Activated CD8-positive, alpha-beta memory T cell treated with anti-CD3 and anti-CD28 coated beads for 1 hour (primary cell): ENCODE data around the gene CUL7.
A peak's percentile ranks its signal among the peaks of the same experiment; 100 is the strongest.
"Not testable (repeated sequence)": the region's sequence is repeated elsewhere in the genome, so short reads cannot be mapped to it uniquely, and the experiment has no call there.

Experiments used
- DNase-seq, 2 donors: peaks; one replicate each; pipeline ENCODE4 v3.0.0-alpha.2; 2020; ENCODE audit warnings: low read depth in 1 of 2; ENCODE audit errors: extremely low read depth in 1 of 2

CUL7 gene

DNA sequence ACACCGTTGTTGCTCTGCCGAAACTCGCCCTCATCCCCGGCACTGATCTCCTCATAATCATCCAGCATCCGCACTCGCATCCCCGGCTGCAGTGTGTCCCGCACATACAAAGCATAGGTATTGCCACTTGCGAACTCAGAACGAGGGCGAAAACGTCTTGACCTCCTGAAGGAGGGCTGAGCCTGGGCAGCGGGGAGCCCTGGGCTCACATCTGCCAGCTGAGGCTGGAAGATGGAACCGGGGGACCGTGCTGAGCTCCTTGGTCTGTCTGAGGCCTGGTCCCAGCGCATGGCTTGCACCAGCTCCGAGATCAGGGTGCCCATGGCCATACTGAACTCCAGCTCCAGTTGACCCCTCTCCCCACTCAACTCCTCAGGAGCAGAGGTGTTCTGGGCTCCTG is 2.7 kb downstream of the CUL7 start:
- no peak for DNase-seq

DNA sequence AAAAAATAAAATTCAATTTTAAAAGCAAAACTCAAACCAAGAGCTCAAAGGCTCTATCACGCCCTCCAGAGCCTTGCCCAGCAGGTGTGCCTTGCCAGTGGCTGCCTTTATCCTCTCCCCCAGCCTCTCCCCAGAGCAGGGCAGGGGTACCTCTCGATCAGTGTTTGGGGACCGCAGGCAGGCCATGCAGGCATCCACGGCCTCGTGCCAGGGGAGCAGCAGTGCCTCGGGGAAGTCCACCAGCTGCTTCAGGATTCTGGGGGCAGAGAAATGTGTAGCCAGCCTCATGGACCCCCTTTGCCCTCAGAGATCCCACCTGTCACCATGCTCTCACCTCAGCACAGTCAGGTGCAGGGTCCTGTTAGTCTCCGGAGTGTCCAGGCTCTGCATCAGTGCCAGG is 5.7 kb downstream of the CUL7 start:
- no peak for DNase-seq

DNA sequence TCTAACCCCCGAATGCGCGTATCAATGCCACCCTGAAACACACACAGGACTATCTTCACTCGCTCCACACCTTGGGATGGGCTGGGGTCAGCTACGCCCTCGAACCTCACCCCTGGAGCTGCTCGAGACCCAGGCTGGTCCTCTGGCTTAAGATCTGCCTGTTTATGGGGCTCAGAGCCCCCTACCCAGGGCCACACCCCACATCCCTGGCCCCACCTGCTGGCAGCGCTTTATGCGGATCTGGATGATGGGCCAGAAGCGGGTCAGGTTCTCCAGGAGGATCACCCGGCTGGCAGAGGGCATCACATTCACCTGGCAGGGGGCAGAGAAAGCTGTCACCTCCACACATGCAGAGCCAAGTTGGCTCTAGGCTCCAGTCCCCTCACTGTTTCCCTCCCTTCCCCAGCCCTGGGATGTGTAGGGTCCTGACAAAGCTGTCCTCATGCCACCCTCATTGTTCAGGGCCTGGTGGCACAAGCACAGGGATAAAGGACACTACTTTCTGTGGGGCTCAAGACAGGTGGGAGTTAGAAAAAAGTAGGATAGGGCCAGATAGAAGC is 8.2 kb downstream of the CUL7 start:
- DNase-seq = no peak

DNA sequence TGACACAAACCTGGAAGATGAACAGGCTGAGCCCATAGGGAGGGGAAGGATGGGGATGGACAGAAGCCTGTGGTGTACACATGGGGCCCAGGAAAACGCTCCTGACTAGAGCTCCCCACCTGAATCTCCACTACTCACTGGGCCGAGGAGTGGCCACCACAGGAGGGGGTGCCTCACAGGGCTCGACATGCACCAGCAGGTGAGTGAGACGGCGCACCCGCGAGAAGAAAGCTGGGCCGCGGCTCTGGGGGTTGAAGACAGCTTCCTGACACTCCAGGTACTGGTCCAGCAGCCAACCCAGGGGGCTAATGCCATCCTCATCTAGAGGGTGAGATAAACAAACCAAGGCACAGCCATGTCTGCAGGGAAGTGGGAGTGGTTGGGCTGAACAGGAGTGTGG is 10.3 kb downstream of the CUL7 start:
- no peak for DNase-seq

DNA sequence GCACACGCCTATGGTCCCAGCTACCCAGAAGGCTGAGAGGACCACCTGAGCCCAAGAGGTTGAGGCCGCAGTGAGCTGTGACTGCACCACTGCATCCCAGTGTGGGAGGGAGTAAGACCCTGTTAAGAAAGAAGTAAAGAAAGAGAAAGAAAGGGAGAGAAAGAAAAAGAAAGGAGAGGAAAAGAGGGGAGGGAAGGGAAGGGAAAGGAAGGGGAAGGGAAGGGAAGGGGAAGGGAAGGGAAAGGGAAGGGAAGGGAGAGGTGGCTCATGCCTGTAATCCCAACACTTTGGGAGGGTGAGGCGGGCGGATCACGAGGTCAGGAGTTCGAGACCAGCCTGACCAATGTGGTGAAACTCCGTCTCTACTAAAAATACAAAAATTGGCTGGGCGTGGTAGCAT is 12.2 kb downstream of the CUL7 start:
- not testable (repeated sequence) for DNase-seq

DNA sequence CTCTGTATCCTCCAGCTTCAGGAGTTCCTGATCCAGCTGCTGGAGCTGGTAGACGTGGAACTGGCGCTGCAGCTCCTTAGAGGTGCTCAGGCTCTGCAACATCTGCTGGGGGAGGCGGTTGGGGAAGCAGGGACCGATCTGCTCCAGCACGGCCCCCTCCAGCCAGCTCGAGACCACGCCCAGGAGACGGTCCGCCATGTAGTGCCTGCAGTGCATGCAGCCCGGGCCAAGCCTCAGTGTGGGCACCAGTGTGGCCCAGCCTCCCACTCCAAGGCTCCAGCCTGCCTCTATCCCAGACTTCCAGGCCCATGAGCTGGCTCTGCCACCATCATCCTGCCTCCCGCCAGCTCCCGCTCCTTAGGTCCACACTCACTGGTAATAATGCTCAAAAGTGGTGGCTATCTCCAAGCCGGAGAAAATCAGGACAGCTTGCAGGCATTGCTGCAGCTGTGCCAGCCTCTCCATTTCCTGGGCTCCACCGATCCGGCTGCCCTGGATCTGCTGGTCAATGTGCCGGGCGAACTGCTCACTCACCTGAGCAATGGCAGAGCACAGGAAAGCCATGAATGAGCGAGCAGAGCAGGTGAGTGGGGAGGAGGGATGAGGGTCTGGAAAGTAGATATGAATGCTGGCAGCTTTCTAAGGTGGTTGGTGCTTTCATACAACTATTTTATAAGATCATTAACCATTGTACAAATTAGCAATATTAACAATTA is 13.0 kb downstream of the CUL7 start:
- DNase-seq = no peak

DNA sequence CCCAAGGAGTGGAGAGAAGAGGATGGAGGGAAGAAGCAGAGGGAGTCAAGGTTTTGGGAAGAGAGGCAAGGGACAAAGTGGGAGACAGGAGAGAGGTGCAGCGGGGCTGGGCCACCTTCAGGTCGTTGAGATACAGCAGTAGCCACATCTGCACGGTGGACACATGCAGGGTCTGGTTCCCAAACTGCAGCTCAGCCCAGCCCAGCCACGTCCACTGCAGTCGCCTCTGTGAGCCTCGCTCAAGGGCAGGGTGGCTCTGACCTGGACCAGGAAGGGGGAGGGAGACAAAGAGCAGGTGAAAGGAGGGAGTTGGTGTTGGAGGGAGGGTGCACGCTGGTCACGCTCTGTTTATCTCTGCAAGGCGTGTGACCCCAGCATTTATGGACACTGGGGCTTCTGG is 14.9 kb downstream of the CUL7 start:
- DNase-seq = no peak

DNA sequence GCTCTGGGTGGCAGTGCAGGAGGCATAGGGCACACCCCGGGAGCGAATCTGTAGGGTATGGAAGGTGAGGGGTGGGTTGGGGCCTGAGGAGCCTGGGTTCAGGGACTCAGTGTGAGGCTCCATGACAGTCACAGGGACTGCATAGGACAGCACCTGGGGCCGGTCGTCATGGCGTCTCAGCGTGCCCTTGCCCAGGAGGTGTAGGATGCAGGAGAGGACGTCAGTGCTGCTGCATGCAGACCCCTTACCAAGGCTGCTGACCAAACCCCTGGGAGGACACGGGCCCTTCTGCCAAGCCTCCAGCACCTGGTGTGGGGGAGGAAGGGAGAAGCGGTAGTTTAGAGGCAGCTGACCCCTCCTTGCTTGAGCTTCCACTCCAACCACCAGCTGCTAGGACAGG is 15.9 kb downstream of the CUL7 start:
- DNase-seq = no peak

DNA sequence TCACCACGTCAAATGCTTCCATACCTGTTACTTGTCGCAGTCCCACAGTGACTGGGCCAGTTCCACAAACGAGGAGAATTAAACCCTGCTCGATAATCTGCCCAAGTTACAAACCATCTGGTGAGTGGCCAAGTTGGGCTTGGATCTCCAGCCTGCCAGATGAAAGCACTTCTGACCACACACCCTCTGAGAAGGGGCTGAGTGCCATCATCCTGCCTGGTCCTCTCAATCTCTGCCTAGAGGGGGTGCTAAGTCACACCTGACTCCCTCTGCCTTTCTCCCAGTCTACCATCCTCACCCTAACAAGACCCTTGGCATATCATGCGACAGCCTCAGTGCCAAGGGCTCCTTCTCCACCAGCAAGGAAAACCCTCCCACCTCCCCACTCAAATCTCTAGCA is 16.5 kb downstream of the CUL7 start:
- no peak for DNase-seq

DNA sequence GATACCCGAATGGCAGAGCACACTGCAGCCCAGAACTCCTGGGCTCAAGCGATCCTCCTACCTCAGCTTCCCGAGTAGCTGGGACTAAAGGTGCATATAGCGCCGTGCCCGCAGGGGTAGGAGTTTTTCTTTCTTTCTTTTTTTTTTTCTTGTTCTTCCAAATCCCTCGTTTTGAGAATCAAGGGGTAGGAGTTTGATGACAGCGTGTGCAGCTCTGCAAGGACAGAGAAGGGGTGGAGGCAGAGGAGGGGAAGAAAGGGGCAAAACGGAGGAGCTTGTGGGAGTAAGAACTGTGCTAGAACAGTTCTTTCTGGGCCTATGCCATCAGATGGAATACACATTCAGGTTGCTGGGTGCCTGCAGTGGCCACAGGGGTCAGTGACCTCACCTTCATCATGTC is 16.9 kb downstream of the CUL7 start:
- DNase-seq = no peak

DNA sequence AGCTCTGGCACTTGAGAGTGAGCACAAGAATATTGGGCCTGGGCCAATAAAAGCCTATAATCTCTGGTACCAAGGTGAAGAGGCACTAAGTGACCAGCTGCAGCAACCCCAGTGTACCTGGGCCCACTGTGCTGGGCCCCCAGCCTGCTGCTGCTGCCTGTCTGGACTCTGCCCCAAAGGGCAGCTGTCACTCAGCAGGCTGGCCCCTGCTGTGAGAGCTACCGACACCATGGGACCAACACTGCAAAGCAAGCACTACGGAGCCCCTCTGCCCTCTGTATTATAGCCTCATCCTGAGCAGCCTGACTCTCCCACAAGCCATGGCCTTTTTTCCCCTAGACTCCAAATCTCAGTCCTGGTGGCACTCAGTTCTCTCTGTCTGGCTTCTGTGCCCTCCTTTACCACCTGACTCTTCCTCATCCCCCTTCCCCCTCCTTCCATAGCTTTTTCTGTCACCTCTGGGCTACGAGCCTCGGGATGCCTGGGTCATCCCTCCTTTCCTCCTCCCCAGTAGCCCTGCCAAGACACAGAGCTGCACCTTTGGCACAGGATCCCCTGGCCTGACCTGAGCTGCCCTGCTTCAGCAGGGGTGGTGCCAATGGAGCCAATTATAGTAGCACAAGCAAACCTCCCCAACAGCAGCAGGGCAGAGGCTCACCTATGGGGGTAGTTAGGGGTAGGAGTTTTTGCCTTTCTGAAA is 18.0 kb downstream of the CUL7 start:
- DNase-seq = no peak

DNA sequence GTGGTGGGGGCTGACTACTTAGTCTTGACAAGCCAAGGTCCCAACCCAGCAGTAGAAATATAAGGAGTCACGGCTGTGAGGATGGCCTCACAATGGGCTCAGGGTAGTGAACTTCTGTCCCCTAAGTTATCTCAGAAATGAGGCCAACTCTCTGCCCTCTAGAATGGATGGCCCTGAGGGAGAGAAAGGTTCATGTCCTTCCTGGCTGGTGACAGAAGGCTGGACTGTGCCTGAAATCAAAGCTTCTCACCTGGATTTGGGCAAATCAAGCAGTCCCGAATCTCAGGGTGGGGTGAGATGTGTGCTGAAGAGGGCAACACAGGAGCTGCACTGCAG is 19.5 kb downstream of the CUL7 start:
- DNase-seq = no peak

DNA sequence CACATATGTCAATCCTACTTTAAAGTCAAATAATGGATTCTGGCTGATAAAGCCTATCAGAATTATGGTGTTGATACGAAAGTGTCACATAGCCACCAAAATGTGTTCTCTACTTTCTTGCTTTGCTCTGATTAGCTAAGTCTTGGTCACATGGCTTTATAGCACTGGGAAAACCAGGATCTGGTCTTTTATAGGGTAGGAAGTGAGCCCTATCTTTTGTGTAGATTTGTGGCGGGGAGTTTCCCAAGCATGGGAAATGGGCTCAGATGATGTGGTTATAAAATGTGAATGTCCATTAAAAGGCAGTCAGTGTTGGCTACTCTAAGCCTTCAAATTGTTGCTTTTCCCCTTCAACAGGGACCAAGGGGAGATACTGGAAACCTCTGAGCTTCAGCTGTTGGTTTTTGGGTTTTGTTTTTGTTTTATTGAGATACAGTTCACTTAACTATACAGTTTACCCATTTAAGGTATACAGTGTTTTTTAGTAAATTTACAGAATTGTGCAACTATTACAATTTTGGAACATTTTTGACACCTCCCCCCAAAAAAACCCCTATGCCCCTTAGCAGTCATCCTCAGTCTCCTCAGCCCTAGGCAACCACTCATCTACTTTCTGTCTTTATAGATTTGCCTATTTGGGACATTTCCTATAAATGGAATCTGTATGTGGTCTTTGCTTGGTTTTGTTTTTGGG is 20.0 kb downstream of the CUL7 start:
- DNase-seq = no peak

DNA sequence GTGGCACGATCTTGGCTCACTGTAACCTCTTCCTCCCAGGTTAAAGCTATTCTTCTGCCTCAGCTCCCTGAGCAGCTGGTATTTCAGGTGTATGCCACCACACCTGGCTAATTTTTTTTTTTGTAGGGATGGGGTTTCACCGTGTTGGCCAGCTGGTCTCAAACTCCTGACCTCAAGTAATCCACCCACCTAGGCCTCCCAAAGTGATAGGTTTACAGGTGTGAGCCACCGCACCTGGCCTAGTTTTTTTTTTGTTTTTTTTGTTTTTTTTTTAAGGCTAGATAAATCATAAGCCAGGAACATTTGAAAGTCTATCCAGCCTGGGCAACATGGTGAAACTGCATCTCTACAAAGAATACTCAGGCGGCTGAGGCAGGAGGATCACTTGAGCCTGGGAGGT is 21.3 kb downstream of the CUL7 start:
- DNase-seq = no peak

DNA sequence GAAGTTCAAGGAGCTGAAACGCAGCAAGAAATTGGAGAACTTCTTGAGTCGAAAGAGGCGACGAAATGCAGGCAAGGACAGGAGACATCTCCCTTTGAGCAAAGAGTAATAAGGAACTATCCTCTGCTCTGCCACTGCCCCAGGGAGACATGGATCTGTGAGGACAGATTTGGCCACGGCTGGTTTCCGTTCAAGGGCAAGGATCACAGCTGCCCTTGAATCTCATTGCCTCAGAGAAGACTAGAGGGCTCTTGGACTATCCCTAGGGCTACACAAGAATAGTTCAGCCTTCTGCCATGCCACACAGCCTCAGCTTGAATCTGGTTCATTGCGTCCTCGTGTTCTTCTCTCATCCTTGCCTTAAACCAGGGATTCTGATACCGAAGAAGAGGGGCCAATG is 24.5 kb downstream of the CUL7 start:
- no peak for DNase-seq

DNA sequence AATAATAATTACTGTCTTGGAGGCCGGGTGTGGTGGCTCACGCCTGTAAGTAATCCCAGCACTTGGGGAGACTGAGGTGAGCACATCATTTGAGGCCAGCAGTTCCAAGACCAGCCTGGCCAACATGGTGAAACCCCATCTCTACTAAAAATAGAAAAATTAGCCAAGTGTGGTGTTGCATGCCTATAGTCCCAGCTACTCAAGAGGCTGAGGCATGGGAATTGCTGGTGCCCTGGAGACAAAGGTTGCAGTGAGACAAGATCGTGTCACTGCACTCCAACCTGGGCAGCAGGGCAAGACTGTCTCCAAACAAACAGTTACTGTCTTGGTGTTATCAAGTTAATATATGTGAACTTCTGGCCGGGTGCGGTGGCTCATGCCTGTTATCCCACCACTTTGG is 27.3 kb downstream of the CUL7 start:
- no peak for DNase-seq

DNA sequence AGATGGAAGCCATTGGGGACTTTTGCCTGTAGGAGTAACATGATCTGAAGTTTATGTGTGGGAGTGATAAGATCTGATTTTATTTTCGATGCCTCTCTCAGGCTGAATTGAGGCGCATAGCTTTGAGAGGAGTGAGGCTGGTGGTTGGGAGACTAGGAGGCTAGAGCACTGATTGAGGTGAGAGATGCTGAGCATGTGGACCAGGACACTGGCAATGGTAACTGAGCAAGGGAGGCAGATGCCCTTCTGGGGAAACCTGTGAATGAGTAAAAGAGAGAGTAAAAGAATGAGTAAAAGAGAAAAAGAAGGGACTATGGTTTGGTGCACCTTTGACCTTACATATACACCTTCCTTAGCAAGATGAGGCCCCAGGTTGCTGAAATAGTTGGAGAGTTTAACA is 29.2 kb downstream of the CUL7 start:
- DNase-seq = no peak

DNA sequence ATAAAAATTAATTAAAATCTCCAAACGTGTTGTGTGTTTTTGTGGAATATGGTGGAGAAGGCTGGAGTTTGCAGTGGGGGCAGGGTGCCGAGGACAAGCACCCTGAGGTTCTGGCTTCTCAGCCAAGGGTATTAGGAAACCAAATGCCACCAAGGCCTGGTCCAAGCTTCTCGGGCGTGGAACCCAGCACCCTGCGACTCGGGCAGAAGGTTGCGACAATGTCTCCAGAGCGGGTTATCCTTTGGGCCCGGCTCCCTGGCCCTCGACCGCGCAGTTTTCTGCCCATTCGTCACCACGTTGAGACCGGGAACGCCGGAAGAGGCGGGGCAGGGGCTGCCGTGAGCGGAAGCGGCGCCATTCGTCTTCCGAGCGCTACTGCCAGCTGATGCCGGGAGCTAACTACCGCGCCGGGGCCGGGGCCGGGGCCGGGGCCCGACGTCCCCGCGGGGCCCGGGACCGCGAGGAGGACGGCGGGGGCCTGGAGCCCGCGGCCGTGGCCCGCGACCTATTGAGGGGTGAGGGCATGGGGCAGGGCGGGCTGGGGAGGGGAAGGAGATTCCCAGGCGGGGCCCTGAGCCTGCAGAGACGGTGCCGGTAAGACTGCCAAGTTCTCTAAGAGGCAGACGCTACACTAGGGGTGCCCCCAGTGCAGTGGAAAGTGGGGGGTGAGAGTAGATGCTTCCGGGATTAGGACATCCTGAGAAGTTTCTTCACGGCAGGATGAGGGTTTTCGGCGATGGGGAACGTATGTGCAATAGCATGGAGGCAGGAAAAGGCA is 32.2 kb downstream of the CUL7 start, which contains the start of gene RRP36:
TSS of gene RRP36 (plus strand) at position 354 of the 778 bp plus-strand sequence. CDS start at position 386, 32 bp downstream.
- peak; percentile 24 to 57 for DNase-seq

DNA sequence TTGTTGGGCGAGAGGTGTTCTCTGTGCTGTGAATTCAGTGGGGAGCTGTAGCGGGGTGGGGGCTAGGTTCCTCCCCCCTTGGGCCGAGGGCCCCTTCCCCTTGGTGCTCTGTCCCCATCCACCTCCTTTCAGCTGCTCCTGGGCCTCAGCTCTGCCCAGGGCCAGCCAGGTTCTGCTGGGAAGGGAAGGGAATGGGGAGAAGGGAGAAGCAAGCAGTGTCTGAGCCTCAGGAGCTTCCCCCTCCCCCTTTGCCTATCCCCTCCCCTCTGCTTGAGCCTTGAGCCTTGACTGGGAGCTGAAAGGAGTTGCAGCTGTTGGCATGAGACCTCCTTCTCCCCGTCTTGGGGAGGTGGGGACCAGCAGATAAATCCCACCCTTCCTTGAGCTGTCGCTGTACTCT is 32.8 kb downstream of the CUL7 start:
- DNase-seq = no peak

DNA sequence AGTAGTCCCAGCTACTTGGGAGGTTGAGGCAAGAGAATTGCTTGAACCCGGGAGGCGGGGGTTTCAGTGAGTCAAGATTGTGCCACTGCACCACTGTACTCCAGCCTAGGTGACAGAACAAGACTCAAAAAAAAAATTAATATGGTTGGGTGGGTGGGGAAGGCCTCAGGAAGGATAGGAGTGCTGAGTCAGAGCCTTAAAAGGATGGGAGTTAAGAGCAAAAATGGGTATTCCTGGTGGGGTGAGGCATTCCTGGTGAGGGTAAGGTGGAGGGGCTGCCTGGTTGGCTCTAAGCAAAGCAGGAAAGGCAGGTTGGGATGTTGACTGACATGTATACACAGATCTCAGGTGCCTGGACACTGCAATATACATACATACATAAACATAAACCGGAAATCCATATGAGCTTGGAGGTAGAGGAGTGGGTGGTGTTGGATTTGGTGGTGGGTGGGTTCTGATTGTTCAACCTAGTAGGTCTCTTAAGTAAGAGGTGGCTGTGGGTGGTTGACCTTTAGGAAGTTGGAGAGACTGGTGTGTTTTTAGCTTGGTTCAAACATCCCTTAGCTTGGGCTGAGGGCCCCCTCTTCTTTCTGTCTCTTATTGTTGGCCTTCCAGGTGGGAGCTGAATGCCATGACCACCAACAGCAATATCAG is 33.5 kb downstream of the CUL7 start:
- no peak for DNase-seq

DNA sequence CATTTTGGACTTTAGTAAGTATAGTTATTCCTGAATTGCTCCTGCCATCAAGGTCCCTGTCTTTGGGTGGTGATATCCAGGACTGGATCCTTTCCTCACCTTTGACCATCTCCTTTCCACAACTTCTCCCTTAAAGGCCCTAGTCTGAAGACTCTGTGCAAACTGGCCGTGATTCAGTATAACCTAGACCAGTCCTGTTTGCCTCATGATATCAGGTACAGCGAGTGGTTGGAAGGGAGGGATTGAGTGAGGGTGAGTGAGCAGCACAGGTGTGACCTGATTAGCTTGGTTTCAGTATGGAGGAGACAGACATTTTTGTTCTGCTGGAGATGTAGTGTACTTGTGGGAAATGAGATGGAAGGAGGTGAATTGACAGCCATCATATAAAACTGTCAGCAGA is 34.5 kb downstream of the CUL7 start:
- no peak for DNase-seq
